ENCODE measurements around the gene ZNF575.

ZNF575 gene

GRCh38 chr19:43525836-43526771 is 6.9 kb upstream of the ZNF575 start:
- Histone ChIP-seq H3K4me3 (ENCODE audit: low read depth in 1 of 5, low read length in 5 of 5) (peak overlapping the region; percentile 81 to 92 (median 87)), H3K27ac (ENCODE audit: low read depth, low read length) (peak overlapping the region; percentile 85), H3K4me1 (ENCODE audit: control insufficient read depth in 5 of 5, insufficient read depth in 5 of 5, low read length in 5 of 5) (peaks cover 6 to 34% (median 28%) of the 10 kb centered on the region in 5 donors), H3K9me3 (ENCODE audit: control insufficient read depth in 5 of 5, low read length in 5 of 5) (no peaks in the 10 kb centered on the region), H3K27me3 (ENCODE audit: control insufficient read depth in 5 of 5, insufficient read depth in 4 of 5, low read length in 5 of 5) (no peaks in the 10 kb centered on the region), H3K9ac (ENCODE audit: low read length in 5 of 5) (peak overlapping the region; percentile 72 to 92 (median 89)), H3K36me3 (ENCODE audit: control insufficient read depth in 5 of 5, insufficient read depth in 5 of 5, low read length in 5 of 5) (no peaks in the 10 kb centered on the region)

GRCh38 chr19:43526884-43527859 is 5.8 kb upstream of the ZNF575 start, which contains the start of gene ETHE1:
Gene ETHE1 (minus strand): TSS chr19:43527201. CDS start chr19:43527177, 24 bp downstream.
- peak within 1 kb of the TSS; percentile 72 to 92 (median 89) for H3K9ac ChIP-seq (ENCODE audit: low read length in 5 of 5)
- peak within 1 kb of the TSS; percentile 81 to 92 (median 87) for H3K4me3 ChIP-seq (ENCODE audit: low read depth in 1 of 5, low read length in 5 of 5)
- no peaks in the 10 kb centered on the region for H3K36me3 ChIP-seq (ENCODE audit: control insufficient read depth in 5 of 5, insufficient read depth in 5 of 5, low read length in 5 of 5)
- no peaks in the 10 kb centered on the region for H3K27me3 ChIP-seq (ENCODE audit: control insufficient read depth in 5 of 5, insufficient read depth in 4 of 5, low read length in 5 of 5)
- H3K9me3 ChIP-seq (ENCODE audit: control insufficient read depth in 5 of 5, low read length in 5 of 5) = no peaks in the 10 kb centered on the region
- peaks cover 6 to 35% (median 29%) of the 10 kb centered on the region in 5 donors for H3K4me1 ChIP-seq (ENCODE audit: control insufficient read depth in 5 of 5, insufficient read depth in 5 of 5, low read length in 5 of 5)
- peak within 1 kb of the TSS; percentile 85 for H3K27ac ChIP-seq (ENCODE audit: low read depth, low read length)

GRCh38 chr19:43527860-43528622 is 4.9 kb upstream of the ZNF575 start:
- Histone ChIP-seq H3K36me3 (ENCODE audit: control insufficient read depth in 5 of 5, insufficient read depth in 5 of 5, low read length in 5 of 5) (no peaks in the 10 kb centered on the region), H3K27me3 (ENCODE audit: control insufficient read depth in 5 of 5, insufficient read depth in 4 of 5, low read length in 5 of 5) (no peaks in the 10 kb centered on the region), H3K27ac (ENCODE audit: low read depth, low read length) (peak overlapping the region; percentile 38), H3K4me3 (ENCODE audit: low read depth in 1 of 5, low read length in 5 of 5) (peak overlapping the region in 3 of 5 donors; percentile 85 to 92 (median 90)), H3K4me1 (ENCODE audit: control insufficient read depth in 5 of 5, insufficient read depth in 5 of 5, low read length in 5 of 5) (peaks cover 9 to 44% (median 37%) of the 10 kb centered on the region in 5 donors), H3K9me3 (ENCODE audit: control insufficient read depth in 5 of 5, low read length in 5 of 5) (no peaks in the 10 kb centered on the region), H3K9ac (ENCODE audit: low read length in 5 of 5) (peak overlapping the region in 2 of 5 donors; percentile 72 to 91)

- Histone ChIP-seq H3K4me1 (ENCODE audit: control insufficient read depth in 5 of 5, insufficient read depth in 5 of 5, low read length in 5 of 5) (peaks cover 3 to 31% (median 24%) of the 10 kb centered on the region in 5 donors), H3K27ac (ENCODE audit: low read depth, low read length) (peak overlapping the region; percentile 83), H3K36me3 (ENCODE audit: control insufficient read depth in 5 of 5, insufficient read depth in 5 of 5, low read length in 5 of 5) (peaks cover 0 to 5% (median 0%) of the 10 kb centered on the region in 5 donors), H3K9me3 (ENCODE audit: control insufficient read depth in 5 of 5, low read length in 5 of 5) (no peaks in the 10 kb centered on the region), H3K9ac (ENCODE audit: low read length in 5 of 5) (peak overlapping the region in 4 of 5 donors; percentile 31 to 80 (median 70)), H3K4me3 (ENCODE audit: low read depth in 1 of 5, low read length in 5 of 5) (peak overlapping the region; percentile 72 to 85 (median 83)), H3K27me3 (ENCODE audit: control insufficient read depth in 5 of 5, insufficient read depth in 4 of 5, low read length in 5 of 5) (no peaks in the 10 kb centered on the region)
Observed at GRCh38 chr19:43532571-43532961, 422 bp upstream of the ZNF575 start.

- Histone ChIP-seq H3K4me3 (ENCODE audit: low read depth in 1 of 5, low read length in 5 of 5) (peak overlapping the region; percentile 72 to 86 (median 84)), H3K9ac (ENCODE audit: low read length in 5 of 5) (peak overlapping the region in 4 of 5 donors; percentile 23 to 80 (median 64)), H3K4me1 (ENCODE audit: control insufficient read depth in 5 of 5, insufficient read depth in 5 of 5, low read length in 5 of 5) (peaks cover 3 to 31% (median 22%) of the 10 kb centered on the region in 5 donors), H3K36me3 (ENCODE audit: control insufficient read depth in 5 of 5, insufficient read depth in 5 of 5, low read length in 5 of 5) (peaks cover 3 to 14% (median 8%) of the 10 kb centered on the region in 5 donors), H3K27me3 (ENCODE audit: control insufficient read depth in 5 of 5, insufficient read depth in 4 of 5, low read length in 5 of 5) (no peaks in the 10 kb centered on the region), H3K27ac (ENCODE audit: low read depth, low read length) (peak overlapping the region; percentile 83), H3K9me3 (ENCODE audit: control insufficient read depth in 5 of 5, low read length in 5 of 5) (peaks cover 0 to 3% (median 0%) of the 10 kb centered on the region in 5 donors)
Observed at GRCh38 chr19:43533546-43534304, 737 bp downstream of the ZNF575 start.

GRCh38 chr19:43534305-43534815 is 1.4 kb downstream of the ZNF575 start:
- H3K27ac ChIP-seq (ENCODE audit: low read depth, low read length) = no peak overlapping the region
- H3K36me3 ChIP-seq (ENCODE audit: control insufficient read depth in 5 of 5, insufficient read depth in 5 of 5, low read length in 5 of 5) = peaks cover 9 to 20% (median 12%) of the 10 kb centered on the region in 5 donors
- peak overlapping the region in 4 of 5 donors; percentile 44 to 84 (median 78) for H3K4me3 ChIP-seq (ENCODE audit: low read depth in 1 of 5, low read length in 5 of 5)
- H3K9me3 ChIP-seq (ENCODE audit: control insufficient read depth in 5 of 5, low read length in 5 of 5) = peaks cover 0 to 7% (median 2%) of the 10 kb centered on the region in 5 donors
- peaks cover 3 to 31% (median 22%) of the 10 kb centered on the region in 5 donors for H3K4me1 ChIP-seq (ENCODE audit: control insufficient read depth in 5 of 5, insufficient read depth in 5 of 5, low read length in 5 of 5)
- no peaks in the 10 kb centered on the region for H3K27me3 ChIP-seq (ENCODE audit: control insufficient read depth in 5 of 5, insufficient read depth in 4 of 5, low read length in 5 of 5)
- H3K9ac ChIP-seq (ENCODE audit: low read length in 5 of 5) = peak overlapping the region in 3 of 5 donors; percentile 16 to 69 (median 29)

- Histone ChIP-seq H3K27me3 (ENCODE audit: control insufficient read depth in 5 of 5, insufficient read depth in 4 of 5, low read length in 5 of 5) (no peaks in the 10 kb centered on the region), H3K4me1 (ENCODE audit: control insufficient read depth in 5 of 5, insufficient read depth in 5 of 5, low read length in 5 of 5) (peaks cover 3 to 31% (median 22%) of the 10 kb centered on the region in 5 donors), H3K4me3 (ENCODE audit: low read depth in 1 of 5, low read length in 5 of 5) (no peak overlapping the region), H3K9me3 (ENCODE audit: control insufficient read depth in 5 of 5, low read length in 5 of 5) (peaks cover 0 to 7% (median 2%) of the 10 kb centered on the region in 5 donors), H3K36me3 (ENCODE audit: control insufficient read depth in 5 of 5, insufficient read depth in 5 of 5, low read length in 5 of 5) (peaks cover 9 to 24% (median 15%) of the 10 kb centered on the region in 5 donors), H3K27ac (ENCODE audit: low read depth, low read length) (no peak overlapping the region), H3K9ac (ENCODE audit: low read length in 5 of 5) (no peak overlapping the region)
Observed at GRCh38 chr19:43534816-43535761, 2.1 kb downstream of the ZNF575 start.

- Histone ChIP-seq H3K9ac (ENCODE audit: low read length in 5 of 5) (no peak overlapping the region), H3K9me3 (ENCODE audit: control insufficient read depth in 5 of 5, low read length in 5 of 5) (peaks cover 0 to 7% (median 2%) of the 10 kb centered on the region in 5 donors), H3K27ac (ENCODE audit: low read depth, low read length) (no peak overlapping the region), H3K36me3 (ENCODE audit: control insufficient read depth in 5 of 5, insufficient read depth in 5 of 5, low read length in 5 of 5) (peaks cover 11 to 60% (median 47%) of the 10 kb centered on the region in 5 donors), H3K27me3 (ENCODE audit: control insufficient read depth in 5 of 5, insufficient read depth in 4 of 5, low read length in 5 of 5) (no peaks in the 10 kb centered on the region), H3K4me1 (ENCODE audit: control insufficient read depth in 5 of 5, insufficient read depth in 5 of 5, low read length in 5 of 5) (peaks cover 0 to 15% (median 5%) of the 10 kb centered on the region in 5 donors), H3K4me3 (ENCODE audit: low read depth in 1 of 5, low read length in 5 of 5) (no peak overlapping the region)
Observed at GRCh38 chr19:43538922-43539321, 5.9 kb downstream of the ZNF575 start.
